Panc1 (cell line): ENCODE results near the gene CMIP.

Experiments
- POLR2AphosphoS5 ChIP-seq: IDR thresholded peaks from 2 replicates; pipeline ENCODE4 v1.6.1; 2012; ENCODE audit warnings: mild to moderate bottlenecking, low read depth, low read length, moderate library complexity
- SIN3A ChIP-seq: IDR thresholded peaks from 2 replicates; pipeline ENCODE4 v1.6.1; 2012; ENCODE audit warnings: low read depth, mild to moderate bottlenecking, low read length, moderate library complexity, borderline replicate concordance; ENCODE audit not compliant: insufficient read depth
- TF ChIP-seq, protein P1 (sequence below): fragments of 450-650 bp; IDR thresholded peaks from 2 replicates; pipeline ENCODE4 v1.5.1; 2017; ENCODE audit warnings: mild to moderate bottlenecking
- TF ChIP-seq, protein P2 (sequence below), 2 experiments: IDR thresholded peaks; 2 replicates each; pipeline ENCODE4 v1.6.1; 2011 to 2012; ENCODE audit warnings: low read depth in 2 of 2, control low read depth in 1 of 2, low read length in 1 of 2, mild to moderate bottlenecking in 1 of 2, moderate library complexity in 1 of 2; ENCODE audit not compliant: insufficient read depth in 1 of 2

DNA sequence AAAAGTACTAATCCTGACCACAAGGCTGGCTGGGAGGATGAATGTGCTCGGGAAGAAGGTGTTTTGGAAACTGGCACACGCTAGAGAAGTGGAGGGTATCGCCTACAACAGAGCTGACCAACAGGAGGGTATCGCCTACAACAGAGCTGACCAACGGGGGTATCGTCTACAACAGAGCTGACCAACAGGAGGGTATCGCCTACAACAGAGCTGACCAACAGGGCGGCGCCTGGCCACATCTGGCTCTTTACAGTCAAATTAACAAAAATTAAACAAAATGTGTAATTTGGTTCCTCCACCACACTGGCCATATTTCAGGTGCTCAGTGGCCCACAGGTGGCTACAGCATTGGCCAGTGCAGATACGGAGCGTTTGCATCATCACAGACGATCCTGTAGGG, 153.5 kb downstream of the CMIP start:
- TF ChIP-seq, protein P1, sequence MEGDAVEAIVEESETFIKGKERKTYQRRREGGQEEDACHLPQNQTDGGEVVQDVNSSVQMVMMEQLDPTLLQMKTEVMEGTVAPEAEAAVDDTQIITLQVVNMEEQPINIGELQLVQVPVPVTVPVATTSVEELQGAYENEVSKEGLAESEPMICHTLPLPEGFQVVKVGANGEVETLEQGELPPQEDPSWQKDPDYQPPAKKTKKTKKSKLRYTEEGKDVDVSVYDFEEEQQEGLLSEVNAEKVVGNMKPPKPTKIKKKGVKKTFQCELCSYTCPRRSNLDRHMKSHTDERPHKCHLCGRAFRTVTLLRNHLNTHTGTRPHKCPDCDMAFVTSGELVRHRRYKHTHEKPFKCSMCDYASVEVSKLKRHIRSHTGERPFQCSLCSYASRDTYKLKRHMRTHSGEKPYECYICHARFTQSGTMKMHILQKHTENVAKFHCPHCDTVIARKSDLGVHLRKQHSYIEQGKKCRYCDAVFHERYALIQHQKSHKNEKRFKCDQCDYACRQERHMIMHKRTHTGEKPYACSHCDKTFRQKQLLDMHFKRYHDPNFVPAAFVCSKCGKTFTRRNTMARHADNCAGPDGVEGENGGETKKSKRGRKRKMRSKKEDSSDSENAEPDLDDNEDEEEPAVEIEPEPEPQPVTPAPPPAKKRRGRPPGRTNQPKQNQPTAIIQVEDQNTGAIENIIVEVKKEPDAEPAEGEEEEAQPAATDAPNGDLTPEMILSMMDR: no peak; the same call in 1 of the 2 replicates
- TF ChIP-seq POLR2AphosphoS5 (no peak), SIN3A (no peak)
- TF ChIP-seq, protein P2, sequence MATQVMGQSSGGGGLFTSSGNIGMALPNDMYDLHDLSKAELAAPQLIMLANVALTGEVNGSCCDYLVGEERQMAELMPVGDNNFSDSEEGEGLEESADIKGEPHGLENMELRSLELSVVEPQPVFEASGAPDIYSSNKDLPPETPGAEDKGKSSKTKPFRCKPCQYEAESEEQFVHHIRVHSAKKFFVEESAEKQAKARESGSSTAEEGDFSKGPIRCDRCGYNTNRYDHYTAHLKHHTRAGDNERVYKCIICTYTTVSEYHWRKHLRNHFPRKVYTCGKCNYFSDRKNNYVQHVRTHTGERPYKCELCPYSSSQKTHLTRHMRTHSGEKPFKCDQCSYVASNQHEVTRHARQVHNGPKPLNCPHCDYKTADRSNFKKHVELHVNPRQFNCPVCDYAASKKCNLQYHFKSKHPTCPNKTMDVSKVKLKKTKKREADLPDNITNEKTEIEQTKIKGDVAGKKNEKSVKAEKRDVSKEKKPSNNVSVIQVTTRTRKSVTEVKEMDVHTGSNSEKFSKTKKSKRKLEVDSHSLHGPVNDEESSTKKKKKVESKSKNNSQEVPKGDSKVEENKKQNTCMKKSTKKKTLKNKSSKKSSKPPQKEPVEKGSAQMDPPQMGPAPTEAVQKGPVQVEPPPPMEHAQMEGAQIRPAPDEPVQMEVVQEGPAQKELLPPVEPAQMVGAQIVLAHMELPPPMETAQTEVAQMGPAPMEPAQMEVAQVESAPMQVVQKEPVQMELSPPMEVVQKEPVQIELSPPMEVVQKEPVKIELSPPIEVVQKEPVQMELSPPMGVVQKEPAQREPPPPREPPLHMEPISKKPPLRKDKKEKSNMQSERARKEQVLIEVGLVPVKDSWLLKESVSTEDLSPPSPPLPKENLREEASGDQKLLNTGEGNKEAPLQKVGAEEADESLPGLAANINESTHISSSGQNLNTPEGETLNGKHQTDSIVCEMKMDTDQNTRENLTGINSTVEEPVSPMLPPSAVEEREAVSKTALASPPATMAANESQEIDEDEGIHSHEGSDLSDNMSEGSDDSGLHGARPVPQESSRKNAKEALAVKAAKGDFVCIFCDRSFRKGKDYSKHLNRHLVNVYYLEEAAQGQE (IDR thresholded peaks at IDR 0.05; ENCODE audit: insufficient read depth in 1 of 2, low read depth in 2 of 2, low read length in 1 of 2): no peak
